Bronchial epithelial cell (primary cell): Measurements from ENCODE around the gene DAB1. TPM values are rescaled to one million over a fixed set of nuclear protein-coding genes. Genes with fewer than 3 reads are reported as not detected.

ENCODE experiments used
- DNase-seq: peaks from one replicate; pipeline ENCODE4 v3.0.0-alpha.2; 2010; ENCODE audit warnings: low read depth
- FAIRE-seq: peaks from 2 replicates; lab custom pipeline; 2011; peaks lifted over from hg19 to GRCh38; lab: Jason Lieb, UNC
- H3K27me3 ChIP-seq: 2 replicates; pipeline ENCODE4 v1.5.1; 2011; ENCODE audit warnings: low read length; ENCODE audit not compliant: control insufficient read depth, insufficient read depth
- H3K36me3 ChIP-seq: 2 replicates; pipeline ENCODE4 v1.5.1; 2011; ENCODE audit warnings: low read length; ENCODE audit not compliant: control insufficient read depth, insufficient read depth
- H3K4me3 ChIP-seq: 2 replicates; pipeline ENCODE4 v1.5.1; 2011; ENCODE audit warnings: mild to moderate bottlenecking, low read depth, low read length, control low read depth
- total RNA-seq: library from RNA; depleted of rRNA; stranded (reverse); fragments of >200 nt; gene quantifications from 2 replicates; pipeline ENCODE4 v1.2.1, GENCODE V29; 2014
- TF ChIP-seq, protein P1 (sequence below): IDR thresholded peaks from 2 replicates; pipeline ENCODE4 v1.5.1; 2011; ENCODE audit warnings: mild to moderate bottlenecking, moderate library complexity, low read length, control low read depth, inconsistent platforms; ENCODE audit not compliant: insufficient read depth, severe bottlenecking

The DAB1 gene
- total RNA-seq, 1 donor from 2014 or later: not detected

DNA sequence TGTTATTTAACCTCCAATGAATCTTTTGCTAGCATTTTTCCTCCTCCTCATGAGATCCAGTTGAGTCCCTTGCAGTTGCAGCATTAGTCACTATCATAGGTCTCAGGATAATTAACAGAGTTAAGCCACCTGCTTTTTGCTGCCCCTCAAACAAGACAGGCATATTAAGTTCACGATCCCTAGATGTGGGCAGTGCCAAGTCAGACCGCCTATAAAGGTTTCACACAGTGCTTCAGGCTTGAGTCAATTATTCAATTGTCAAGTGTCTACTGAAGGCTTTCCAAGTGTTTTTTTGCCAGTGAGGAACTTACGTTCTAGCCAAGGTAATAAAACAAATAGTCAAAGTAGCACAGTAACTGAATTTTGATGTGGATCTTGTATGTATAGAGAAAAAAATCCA, 175.0 kb downstream of the DAB1 start:
- no peaks in the 10 kb centered on the region for H3K36me3 ChIP-seq
- H3K4me3 ChIP-seq: no peak overlapping the region
- H3K27me3 ChIP-seq: no peaks in the 10 kb centered on the region
- TF ChIP-seq, protein P1, sequence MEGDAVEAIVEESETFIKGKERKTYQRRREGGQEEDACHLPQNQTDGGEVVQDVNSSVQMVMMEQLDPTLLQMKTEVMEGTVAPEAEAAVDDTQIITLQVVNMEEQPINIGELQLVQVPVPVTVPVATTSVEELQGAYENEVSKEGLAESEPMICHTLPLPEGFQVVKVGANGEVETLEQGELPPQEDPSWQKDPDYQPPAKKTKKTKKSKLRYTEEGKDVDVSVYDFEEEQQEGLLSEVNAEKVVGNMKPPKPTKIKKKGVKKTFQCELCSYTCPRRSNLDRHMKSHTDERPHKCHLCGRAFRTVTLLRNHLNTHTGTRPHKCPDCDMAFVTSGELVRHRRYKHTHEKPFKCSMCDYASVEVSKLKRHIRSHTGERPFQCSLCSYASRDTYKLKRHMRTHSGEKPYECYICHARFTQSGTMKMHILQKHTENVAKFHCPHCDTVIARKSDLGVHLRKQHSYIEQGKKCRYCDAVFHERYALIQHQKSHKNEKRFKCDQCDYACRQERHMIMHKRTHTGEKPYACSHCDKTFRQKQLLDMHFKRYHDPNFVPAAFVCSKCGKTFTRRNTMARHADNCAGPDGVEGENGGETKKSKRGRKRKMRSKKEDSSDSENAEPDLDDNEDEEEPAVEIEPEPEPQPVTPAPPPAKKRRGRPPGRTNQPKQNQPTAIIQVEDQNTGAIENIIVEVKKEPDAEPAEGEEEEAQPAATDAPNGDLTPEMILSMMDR: no peak
- FAIRE-seq: no peak
- no peak for DNase-seq

DNA sequence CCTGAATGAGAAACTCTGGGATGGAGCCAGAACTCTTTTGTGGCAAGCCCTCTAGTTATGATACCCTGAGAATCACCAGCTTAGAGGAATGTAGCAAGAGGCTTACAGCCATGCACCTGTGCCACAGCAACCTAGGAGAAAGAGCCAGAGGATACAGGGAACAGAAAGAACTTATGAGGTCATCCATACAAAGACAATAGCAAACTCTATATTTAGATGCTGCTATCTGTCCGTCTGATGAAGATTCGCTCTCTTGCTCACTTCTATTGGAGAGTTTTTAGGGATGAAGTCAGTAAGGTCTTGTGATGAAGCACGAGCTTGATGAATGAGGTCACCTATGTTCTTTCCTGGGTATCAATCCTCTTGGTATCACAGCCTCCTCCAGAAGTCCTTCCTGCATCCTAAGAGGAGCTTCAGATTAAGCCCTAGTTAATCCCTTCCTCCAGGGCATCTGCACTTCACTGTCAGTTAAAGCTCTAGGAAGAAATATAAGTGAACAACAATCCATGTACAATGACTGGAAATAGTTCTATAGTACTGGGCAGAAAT, 185.6 kb downstream of the DAB1 start:
- FAIRE-seq (no peak), DNase-seq (no peak)
- TF ChIP-seq, protein P1: no peak
- H3K27me3 ChIP-seq: no peaks in the 10 kb centered on the region
- H3K36me3 ChIP-seq: no peaks in the 10 kb centered on the region
- H3K4me3 ChIP-seq: no peak overlapping the region

DNA sequence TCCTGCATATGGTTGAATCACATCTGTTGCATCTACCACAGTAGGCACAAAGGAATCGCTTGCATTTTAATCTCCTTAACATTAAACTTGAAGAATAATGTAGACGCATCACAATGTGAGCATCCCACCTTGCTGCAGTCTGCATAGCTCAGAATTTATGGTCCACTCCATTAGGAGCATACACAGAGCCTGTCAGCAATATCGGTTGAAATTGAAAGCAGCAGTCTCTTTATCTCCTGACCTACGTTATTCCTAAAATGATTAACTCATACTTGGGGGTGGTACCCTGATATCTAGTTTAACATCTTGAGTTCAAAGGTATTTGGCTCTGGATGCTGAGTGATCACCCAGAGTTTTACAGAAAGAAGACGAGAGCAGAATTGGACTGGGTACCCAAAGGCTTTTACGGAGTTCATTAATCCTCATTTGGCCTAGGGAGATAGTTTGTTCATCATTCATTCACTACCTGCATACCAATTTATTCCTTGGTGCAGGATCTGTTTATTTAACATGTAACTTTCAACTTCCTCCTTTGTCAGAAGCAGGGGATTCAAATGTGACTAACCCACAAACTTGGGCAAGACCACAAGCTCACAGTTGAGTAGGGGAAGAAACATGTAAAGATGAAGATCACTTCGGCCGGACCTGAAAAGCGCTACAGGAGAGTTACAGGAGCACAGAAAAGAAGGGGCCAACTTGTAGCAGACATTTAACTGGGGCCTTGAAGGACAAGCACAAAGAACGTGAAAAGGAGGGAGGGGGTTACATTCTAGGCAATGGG, 187.9 kb downstream of the DAB1 start:
- FAIRE-seq (no peak), DNase-seq (no peak)
- TF ChIP-seq, protein P1: no peak
- no peak overlapping the region for H3K4me3 ChIP-seq
- no peaks in the 10 kb centered on the region for H3K27me3 ChIP-seq
- no peaks in the 10 kb centered on the region for H3K36me3 ChIP-seq

DNA sequence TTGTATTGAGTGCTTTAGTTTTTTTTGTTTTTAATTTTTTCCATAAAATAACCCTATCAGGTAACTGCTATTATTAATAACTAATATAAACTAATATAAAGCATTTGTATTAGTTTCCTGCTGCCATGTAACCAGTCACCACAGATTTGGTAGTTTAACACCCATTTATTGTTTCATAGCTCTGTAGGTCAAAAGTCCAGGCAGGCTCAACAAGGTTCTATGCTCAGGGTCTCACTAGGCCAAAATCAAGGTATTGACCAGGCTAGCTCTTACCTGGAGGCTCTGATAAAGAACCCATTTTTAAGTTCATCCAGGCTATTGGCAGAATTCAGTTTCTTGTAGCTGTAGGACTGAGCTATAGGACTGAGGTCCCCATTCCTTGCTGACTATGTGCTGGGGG, 189.4 kb downstream of the DAB1 start:
- no peak overlapping the region for H3K4me3 ChIP-seq
- TF ChIP-seq, protein P1: no peak
- no peak for FAIRE-seq
- no peak for DNase-seq
- H3K27me3 ChIP-seq: no peaks in the 10 kb centered on the region
- H3K36me3 ChIP-seq: no peaks in the 10 kb centered on the region

DNA sequence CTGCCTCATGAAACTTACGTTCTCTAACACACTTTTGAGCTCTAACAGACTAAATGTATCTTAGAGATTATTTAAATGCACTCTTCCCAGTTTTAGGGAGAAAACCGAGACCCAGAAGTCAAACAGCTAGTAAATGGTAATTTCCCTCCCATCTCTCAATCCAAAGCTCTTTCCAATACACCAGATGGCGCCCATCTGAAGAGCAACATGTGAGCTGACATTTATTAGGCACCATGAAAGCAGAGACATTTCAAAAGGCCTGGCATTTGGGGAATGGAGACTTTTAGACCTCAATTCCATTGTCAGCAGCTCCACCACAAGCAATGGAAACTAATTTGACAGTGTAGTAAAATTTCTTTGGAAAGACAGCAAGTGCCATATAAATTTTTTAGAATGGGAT, 191.4 kb downstream of the DAB1 start:
- Histone ChIP-seq H3K4me3 (no peak overlapping the region), H3K36me3 (no peaks in the 10 kb centered on the region), H3K27me3 (no peaks in the 10 kb centered on the region)
- DNase-seq (peak; percentile 21), FAIRE-seq (no peak)
- TF ChIP-seq, protein P1: peak; percentile 27
